Activated CD8-positive, alpha-beta memory T cell treated with anti-CD3 and anti-CD28 coated beads, Interleukin-2, amount 50 U/mL, for 24 hours (primary cell): ENCODE results near the gene VEGFC.

Experiments used
- DNase-seq: peaks from one replicate; pipeline ENCODE4 v3.0.0-alpha.2; 2020; ENCODE audit errors: extremely low read depth

The VEGFC gene

DNA sequence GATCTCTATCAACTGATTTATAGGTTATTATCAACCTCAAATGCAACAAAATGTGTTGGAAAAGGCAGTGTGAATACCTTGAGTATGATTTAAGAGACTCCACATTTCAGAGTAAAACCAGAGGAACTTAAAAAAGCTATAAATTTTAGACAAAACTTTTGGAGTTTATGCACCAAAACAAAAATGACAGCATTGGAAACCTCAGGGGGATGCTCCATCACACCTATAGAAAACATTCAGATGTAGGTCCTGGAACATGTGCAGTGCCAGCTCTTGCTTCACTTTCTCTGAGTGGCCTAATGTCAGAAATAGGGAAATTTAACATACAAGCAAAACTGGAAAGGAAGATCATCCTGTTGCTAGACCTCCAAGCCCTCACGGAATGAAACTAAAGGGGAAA, 5.8 kb upstream of the VEGFC start:
- DNase-seq, result no peak

DNA sequence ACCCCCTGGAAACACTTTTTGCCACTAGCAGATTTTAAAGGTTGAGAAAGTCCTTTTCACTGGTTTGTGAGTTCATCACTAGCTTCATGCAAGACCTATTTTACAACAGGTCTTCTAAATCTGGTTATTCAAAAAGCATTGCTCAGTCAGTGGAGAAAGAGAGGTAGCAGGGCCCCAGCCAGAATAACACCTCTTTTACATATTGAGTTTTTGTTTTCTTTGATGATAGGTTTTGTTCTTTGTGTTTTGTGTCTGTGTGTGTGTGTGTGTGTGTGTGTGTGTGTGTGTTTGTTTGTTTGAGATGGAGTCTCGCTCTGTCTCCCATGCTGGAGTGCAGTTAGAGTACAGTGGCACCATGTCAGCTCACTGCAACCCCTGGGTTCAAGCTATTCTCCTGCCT, 2.7 kb upstream of the VEGFC start:
- DNase-seq, result no peak

DNA sequence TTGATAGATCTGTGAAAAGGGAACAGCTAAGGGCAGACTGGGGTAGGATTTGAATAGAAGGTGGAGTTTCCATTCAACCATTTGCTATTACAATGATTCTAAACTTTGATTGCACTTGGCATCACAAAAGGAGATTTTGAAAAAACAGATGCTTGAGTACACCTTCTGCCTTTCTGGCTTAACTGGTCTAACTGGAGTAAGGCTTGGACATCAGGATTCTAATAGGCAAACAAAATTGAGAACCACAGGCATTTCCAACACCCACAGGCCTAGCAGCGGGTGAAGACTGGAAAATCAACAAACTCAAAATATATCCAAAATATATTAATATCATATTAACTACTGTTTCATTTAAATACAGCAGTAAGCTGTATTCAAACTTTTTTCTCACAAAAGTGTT, 1.9 kb upstream of the VEGFC start:
- no peak for DNase-seq

DNA sequence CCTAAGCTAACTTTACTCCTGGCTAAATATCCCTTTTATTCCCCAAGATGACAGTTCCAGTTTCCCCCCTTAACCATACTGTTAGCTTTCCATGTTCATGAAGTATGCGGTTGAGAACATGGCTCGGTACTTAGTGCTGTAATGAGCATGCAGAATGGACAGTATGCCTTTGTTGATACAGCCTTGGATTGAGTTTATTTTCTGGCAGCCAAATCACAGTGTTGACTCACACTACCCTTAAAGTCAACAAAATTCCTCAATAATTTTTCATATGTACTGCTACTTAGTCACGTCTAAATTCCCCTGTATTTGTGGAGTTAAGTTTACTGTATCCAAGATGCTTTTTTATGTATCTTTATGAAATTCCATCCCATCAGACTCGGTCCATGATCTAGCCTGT, 1.4 kb upstream of the VEGFC start:
- no peak for DNase-seq

DNA sequence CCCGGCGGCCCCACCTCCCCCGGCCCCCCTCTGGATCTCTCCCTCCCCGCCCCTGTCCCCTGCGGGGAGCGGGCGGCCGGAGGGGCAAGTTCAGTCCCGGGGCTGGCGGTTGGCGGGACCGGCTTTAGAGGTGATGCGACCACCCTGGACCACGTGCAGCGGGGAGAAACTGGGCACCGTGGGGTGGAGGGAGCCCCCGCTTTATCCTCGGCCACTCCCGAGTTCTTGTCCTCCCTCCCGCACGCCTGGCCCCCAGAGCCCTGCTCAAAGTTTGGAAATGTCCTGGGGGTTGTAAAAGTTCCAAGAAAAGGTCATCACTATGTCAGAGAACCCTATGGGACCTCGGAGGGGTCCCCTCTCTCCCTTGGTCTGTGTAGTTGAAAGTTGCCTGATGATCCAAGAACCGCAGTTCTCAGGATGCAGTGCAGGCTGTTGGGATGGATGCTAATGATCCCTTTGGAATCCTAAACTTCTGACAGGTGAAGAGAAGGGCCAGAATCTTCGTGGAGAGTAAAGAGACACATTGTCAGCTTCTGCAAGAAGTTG, 411 bp upstream of the VEGFC start:
- no peak for DNase-seq

DNA sequence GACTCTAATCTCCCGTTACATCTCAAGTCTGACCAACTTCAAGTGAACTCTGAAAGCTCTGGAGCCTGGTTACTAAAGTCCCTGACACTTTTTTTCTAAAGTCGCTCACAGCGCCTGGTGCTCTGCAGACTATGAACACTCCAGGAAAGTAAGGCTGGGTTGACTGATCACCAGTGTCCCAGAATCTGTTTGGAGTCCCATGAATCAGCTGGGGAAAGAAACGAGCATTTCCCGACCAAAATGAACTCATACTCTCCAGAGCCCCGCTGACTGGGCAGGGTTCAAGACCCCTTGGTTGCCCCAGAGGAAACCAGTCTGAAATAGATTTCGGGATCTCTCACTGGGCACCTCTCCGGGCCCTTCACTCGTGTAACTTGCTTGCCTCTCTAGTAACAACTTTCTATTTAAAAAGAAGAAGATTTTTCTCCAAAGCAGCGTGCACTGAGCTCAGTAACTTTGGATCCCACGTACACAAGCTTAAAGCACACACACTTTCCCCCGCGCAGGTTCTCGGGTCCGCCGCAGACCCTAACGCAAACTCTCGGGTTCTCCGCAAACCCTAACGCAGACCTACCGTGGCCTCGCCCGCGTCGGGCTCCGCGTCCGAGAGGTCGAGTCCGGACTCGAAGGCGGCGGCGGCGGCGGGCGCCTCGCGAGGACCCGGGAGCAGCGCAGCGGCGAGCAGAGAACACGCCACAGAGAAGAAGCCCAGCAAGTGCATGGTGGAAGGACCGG, 964 bp downstream of the VEGFC start:
- no peak for DNase-seq

DNA sequence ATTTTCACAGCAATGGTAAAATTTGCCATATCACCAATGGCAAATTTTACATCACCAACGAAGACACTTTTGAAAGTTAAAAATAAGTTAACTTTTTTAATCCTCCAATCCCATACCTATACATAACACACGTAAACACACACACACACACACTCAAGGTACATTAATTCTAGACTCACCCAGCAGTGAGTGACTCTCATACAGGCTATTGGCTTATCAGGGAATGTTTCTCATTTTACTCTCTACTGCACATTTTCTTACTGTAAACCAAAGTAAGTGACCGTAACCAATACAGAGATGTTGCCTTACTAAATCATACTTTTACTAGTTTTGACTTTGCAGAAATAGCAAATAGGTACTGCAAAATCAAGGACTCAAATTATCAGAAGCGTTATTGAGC, 2.3 kb downstream of the VEGFC start:
- no peak for DNase-seq

DNA sequence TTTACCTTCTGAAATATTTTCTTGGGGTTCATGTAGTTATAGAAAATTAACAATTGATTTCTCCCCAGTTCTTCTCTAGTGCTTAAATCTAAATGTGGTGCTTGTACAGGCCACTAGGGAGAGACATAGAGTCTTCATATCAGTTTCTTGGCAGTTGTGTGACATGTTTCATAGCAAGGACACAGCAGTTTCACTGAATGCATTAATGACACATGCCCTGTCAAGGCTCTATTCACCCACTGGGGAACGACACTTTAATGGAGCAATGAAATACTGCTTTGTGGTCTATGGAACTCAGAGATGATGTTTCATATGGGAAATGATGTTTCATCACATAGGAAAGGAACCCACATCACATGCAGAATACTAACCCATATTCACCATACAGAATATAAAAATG, 2.8 kb downstream of the VEGFC start:
- no peak for DNase-seq

DNA sequence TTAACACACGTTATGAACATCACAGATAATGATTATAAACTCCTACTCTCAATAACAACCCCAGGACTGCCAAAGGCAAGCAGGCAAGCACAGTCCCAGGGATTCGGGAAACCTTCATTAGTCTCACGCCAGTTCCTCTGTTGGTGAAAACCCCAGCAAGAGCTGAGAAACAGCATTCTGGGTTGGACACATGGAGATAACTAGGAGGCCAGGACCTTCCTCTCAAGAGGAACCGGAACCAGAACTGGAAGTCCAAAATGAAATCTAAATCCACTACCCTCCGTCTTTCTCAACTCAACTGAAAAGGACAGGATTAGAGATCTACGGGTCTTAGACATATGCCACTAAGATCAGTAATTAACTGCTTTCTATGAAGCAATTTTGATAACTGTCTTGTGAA, 3.8 kb downstream of the VEGFC start:
- DNase-seq, result no peak

DNA sequence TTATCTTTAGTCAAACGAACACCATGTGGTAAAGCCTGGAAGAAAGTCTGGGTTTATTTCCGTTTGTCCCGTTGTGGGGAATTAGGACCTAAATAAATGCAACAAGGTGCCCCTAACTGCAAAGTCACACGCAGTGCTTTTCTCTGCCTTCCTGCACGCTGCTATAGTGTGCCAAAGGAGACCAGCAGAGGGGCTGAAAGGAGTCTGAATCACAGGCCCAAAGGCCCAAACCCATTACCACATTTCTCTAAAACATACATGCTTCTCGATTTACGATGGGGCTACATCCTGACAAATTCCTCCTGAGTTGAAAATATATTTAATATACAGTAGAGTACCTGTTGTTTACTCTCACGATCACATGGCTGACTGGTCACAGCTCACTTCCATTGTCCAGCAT, 4.5 kb downstream of the VEGFC start:
- no peak for DNase-seq

DNA sequence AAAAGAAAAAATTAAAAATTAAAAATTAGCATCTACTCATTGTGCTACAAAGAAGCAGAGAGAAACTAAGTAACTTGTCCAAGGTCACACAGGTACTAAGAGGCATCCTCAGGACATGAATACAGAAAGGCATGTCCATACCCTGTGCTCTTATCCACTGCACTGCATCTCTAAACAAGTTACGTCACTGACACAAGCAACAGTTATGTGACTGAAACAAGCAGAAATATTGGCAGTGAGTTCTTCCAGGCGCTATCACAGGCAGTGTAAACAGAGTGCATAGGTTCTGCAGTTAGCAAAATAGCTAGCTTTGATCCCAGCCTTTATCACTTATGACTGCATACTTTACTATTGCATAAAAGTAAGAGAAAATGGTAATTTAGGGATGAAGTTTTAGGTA, 7.9 kb downstream of the VEGFC start:
- DNase-seq, result no peak

DNA sequence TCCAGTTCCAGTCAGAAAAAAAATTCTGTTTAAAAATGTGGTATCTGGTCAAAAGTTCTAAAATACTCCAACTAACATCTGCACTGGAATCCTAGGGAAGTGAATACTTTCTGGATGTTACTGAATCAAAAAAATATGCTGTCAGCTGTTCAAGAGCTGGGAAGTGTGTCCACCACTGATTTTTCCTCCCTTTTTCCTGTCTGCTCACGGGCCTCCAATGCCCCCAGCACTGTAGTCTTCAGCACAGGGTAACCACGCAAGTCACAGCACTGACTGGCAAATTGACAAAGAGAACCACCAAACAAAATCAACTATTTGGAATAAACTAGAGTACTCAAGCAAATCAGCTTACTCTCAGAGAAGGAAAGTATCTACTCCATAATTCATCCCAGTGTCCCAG, 9.9 kb downstream of the VEGFC start:
- DNase-seq, result no peak

DNA sequence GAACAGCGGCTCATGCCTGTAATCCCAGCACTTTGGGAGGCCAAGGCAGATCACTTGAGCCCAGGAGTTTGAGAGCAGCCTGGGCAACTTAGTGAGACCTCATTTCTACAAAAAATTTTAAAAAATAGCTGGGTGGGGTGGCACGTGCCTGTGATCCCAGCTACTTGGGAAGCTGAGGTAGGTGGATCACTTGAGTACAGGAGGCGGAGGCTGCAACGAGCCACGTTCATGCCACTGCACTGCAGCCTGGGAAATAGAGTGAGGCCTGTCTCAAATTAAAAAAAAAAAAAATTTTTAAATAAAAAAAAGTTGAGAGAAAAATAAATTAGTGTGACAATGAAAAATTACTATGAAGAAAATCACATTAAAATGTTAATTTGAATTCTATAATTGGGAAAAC, 10.5 kb downstream of the VEGFC start:
- DNase-seq, result no peak

DNA sequence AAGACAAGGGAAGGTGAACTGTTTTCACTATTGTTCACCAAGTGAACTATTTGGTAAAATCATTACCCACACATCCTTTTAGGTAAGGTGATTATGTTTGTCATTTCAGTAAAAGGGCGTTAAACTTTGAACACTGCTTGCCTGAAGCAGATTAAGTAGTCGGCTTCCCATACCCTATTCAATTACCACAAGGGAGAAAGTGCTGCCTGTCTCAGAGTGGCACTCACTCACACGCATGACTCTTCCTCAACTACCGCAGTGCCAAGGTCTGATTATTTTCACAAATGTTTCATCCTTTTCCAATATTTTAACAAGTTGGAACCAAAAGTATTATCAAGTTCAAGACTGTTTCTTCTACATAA, 11.0 kb downstream of the VEGFC start:
- no peak for DNase-seq

DNA sequence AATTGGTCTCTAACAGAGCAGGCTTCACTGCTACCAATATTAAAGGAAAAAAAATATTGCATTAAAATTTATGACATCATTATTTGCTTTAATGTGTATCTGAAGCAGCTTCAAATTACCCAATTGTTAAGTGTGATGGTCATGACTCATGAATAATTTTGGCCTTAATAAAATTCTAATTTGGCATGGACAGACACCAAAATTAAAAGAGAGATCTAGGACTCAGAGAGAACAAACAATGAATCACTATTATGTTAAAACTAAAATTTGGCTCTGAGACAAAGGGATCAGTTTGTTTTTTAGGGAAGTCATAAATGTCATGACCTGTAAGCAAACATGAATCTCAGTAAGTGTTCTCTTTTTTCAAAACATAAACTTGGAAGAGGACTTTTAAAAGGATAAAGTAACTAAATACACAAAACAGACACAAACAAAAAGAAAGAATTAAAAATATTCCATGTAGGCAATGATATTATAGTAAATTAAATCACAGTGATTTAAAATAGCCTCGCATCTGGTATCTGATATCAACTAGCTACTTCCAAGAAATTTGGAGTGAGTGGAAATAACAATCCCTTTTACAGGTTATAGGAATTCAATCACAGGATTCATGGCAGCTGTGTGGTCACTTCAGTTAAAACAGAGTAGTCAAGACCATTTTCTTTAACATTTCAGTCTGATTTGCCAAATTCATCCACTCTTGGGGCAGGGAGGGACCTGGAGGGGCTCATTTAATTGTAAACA, 11.6 kb downstream of the VEGFC start:
- no peak for DNase-seq

DNA sequence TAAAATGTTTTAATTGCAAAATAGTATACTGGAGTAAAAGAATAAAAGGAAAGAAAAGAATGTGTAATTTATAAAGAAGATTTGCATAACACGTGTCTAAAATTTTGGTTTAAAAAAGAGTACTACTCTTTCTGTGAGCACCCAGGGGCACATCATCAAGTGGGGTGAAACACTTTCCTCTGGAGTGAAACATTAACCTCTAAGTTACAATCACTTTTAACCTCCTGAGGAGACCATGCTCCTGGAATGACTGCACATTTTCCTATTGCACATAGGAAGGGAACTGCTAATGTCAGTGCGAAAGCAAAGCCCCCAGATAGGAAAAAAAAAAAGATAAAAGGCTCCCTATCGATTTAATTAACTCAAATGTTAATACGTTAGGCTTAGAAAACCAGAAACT, 13.3 kb downstream of the VEGFC start:
- DNase-seq, result no peak

DNA sequence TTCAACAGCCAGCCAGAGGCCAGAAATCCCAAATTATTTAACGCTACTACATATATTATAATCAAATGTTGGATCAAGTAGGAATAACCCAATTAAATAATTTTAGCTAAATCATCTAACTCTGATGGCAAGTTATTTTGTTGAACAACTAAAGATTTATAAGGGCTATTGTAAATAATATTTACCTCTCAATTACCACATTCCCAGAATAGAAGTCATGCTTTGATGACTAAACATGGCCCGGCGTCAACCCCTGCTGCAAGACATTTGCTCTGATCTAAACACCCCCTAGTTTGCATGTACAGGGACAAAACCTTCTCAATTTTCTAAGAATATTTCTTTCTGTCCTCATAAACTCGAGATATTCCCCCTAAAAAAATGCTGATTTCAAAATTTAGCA, 14.2 kb downstream of the VEGFC start:
- DNase-seq, result no peak

DNA sequence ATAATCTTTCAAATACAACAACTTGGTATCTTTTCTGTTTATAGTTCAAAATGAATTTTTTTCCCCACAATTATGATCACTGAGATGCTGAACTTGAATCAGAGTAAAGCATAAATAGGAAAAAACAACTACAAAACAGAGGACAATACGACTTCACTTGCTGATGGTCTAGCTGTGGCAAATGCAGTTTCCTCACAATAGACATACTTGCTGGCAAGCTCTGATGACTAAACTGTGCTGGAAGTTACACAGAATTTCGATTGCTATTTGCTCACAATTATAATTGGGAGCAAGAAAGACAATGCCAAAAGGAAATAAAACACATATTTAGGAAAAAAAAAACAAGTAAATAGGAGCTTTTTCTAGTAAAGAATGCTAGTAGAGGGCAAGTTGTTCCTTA, 14.7 kb downstream of the VEGFC start:
- DNase-seq, result no peak

DNA sequence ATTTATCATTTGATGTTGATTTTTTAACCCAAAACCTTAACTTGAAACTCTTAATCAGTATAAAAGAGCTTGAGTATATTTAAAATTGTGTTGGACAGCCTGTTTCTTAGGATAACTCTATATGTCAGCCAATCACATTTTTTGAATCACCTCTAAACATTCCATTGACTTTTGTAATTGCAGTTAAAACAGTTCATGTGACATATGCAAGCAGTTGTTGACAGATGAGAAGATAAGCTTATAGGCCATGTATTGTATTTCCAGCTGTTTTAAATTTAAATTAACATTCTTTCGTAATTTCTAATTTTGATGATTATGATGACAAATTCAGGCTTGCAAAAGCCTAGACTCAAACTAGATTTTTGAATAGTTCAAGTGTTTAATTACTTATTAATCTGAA, 17.4 kb downstream of the VEGFC start:
- DNase-seq, result no peak

DNA sequence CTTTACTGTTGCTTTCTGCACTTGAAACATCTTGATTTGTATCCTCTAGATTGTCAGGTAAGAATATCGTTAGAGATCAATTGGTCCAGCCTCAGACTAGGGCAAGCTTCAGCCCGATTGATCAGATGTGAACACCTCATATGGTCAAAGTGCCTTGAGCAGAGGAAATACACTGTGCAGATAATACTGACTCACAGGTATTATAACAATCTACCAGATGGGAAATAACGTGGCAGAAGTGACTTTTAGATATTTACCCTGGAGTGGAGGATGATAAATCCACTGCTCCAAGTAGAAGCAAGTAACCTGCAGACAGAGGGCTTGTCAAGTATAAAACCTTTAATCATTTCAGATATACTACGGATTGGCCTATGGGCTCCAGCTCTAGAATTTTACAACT, 17.9 kb downstream of the VEGFC start:
- DNase-seq, result no peak

DNA sequence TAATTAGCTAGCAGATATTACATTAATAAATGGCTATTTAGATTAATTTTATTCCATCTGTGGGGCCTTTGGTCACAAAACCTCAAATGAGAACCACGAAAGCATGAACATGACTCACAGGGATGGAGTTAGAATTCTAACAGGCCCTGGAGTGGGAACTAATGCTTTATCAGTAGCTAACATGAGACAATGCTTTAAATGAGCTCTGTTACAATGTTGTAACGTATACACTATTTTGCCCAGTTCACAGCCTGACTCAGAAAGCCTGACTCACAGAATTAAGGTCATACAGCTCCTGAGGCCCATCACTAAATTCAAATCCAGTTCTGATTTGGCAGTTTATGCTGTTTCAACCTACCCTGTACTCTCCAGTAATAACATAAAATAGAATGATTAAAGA, 23.2 kb downstream of the VEGFC start:
- DNase-seq, result no peak

DNA sequence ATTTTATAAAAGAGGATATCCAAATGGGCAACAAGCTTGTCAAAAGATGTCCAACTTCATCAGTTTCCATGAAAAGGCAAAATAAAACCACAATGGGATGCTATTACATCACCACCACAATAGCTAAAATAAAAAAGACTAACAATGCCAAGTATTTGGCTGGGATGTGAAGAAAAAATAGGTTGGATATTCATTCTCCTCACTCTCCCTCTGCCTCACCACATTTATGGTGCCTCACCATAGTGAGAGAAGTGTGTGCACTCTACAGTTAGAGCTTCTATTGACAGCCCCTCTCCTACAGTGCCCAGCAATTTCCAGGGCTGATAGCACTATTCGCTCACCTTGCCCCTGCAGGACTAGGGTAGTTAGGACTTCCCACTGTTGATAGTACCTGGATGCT, 25.5 kb downstream of the VEGFC start:
- DNase-seq, result no peak

DNA sequence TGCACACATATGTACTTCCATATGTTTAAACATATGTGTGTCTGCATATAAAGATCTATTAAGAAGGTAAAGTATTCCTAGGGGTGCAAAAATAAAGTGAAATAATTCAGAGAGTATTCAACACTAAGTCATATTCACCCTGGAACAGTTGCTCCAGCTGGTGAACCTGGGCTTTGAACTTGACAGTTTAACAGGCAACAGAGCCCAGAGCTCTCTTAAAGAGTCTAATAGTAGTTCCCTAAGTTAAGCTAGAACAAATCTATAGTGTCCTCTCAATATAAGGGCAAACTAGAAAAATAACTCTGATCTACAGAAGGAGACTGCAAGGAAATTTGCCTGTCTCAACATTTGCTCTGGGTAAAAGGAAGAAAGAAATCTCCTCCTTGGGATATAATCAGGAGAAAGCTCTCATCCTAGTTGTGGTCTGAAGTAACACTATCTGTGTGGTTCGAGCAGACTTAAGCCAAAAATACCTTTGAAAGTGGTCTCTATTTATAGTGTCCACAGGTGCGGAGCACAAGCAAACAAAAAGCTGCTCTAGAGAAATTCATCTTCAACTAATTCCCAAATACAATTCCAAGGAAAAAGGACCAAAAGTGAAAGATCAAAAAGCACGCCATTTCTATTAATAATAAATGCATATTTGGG, 29.9 kb downstream of the VEGFC start:
- DNase-seq, result no peak
